Measurements from ENCODE around the gene DPP10. TPM values are rescaled to one million over a fixed set of nuclear protein-coding genes. Genes with fewer than 3 reads are reported as not detected.

Gene DPP10
- total and polyA plus RNA-seq, 8 donors, result 1.1 to 8.2 (median 5.8) TPM

DNA sequence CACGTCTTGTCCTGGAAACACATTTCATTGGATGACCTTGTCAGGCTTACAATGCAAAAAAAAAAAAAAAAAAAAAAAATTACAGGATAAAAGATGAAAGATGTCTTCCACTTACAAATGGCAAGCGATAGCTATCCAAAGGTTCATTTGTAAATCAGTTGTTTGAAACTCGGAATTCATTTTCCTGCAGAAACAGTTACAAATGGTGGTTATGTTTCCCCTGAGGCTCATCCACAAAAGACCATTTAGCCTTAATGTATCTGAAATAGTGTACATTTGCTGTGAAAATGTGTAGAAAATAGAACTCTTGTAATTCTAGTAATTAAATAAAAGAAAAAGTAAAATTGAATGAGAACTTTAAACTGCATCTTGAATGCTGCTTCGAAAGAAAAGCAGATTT, 25.9 kb downstream of the DPP10 start:
- Histone ChIP-seq H3K4me3 (no peak overlapping the region), H3K4me1 (no peaks in the 10 kb centered on the region), H3K27me3 (no peaks in the 10 kb centered on the region), H3K27ac (no peak overlapping the region), H3K9me3 (no peaks in the 10 kb centered on the region), H3K36me3 (no peaks in the 10 kb centered on the region)
- intact Hi-C loops (cut with DNase I), result no loop called here
- TF ChIP-seq, protein P1, sequence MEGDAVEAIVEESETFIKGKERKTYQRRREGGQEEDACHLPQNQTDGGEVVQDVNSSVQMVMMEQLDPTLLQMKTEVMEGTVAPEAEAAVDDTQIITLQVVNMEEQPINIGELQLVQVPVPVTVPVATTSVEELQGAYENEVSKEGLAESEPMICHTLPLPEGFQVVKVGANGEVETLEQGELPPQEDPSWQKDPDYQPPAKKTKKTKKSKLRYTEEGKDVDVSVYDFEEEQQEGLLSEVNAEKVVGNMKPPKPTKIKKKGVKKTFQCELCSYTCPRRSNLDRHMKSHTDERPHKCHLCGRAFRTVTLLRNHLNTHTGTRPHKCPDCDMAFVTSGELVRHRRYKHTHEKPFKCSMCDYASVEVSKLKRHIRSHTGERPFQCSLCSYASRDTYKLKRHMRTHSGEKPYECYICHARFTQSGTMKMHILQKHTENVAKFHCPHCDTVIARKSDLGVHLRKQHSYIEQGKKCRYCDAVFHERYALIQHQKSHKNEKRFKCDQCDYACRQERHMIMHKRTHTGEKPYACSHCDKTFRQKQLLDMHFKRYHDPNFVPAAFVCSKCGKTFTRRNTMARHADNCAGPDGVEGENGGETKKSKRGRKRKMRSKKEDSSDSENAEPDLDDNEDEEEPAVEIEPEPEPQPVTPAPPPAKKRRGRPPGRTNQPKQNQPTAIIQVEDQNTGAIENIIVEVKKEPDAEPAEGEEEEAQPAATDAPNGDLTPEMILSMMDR (IDR thresholded peaks at IDR 0.05), result no peak
- no peak for DNase-seq
- WGBS, 2 donors, result 82 to 85% methylated on average over 4 of the region's 4 CpGs
- no peak for ATAC-seq
- no peak for FAIRE-seq

DNA sequence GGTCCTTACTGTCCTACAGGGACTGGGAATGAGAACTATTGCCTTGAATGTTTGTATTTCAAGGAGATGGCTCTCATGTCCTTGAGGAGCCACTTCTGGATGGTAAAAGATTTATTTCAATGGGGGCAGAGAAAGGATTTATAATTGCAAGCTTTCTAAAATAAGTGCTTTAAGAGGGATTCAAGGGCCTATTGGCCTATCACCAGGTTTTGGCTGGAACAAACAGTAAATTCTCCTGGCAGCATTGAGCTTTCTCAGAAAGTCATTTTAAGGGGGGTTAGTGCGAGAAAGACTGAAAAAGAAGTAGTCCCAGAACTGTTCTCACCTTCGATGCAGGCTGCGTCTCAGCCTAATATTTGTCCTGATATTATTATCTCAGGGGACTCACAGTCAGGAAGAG, 29.8 kb downstream of the DPP10 start:
- intact Hi-C loops (cut with DNase I), result no loop called here
- ATAC-seq (no peak), DNase-seq (no peak), FAIRE-seq (no peak)
- H3K4me3 ChIP-seq, result no peak overlapping the region
- H3K4me1 ChIP-seq, result no peaks in the 10 kb centered on the region
- H3K27me3 ChIP-seq, result no peaks in the 10 kb centered on the region
- 85% methylated on average over 3 of the region's 3 CpGs for WGBS, 2 donors
- no peaks in the 10 kb centered on the region for H3K9me3 ChIP-seq
- TF ChIP-seq, protein P1 (IDR thresholded peaks at IDR 0.05), result no peak
- H3K27ac ChIP-seq, result no peak overlapping the region
- no peaks in the 10 kb centered on the region for H3K36me3 ChIP-seq

DNA sequence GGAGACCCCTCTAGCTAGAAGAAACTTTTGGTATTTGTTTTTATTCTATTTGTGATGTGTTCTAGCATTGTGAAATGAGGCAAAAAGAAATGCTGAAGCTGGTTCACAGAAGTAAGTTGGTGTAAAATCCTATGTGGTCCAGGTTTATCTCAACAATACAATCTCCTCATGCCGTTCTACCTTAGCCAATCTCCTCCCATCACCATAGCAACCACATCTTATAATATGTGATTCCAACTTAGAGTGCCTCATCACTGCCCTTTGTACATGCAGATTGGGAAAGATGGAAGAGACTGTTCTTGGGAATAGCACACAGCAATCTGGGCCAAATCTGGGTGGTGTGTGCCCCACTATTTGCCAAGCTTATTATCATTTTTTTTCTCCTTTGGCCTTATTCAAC, 30.3 kb downstream of the DPP10 start:
- Histone ChIP-seq H3K4me3 (no peak overlapping the region), H3K36me3 (no peaks in the 10 kb centered on the region), H3K27me3 (no peaks in the 10 kb centered on the region), H3K4me1 (no peaks in the 10 kb centered on the region), H3K27ac (no peak overlapping the region), H3K9me3 (no peaks in the 10 kb centered on the region)
- FAIRE-seq (no peak), ATAC-seq (no peak), DNase-seq (no peak)
- WGBS, 2 donors, result 67 to 69% methylated on average over 1 of the region's 1 CpG
- TF ChIP-seq, protein P1 (IDR thresholded peaks at IDR 0.05), result no peak
- intact Hi-C loops (cut with DNase I), result no loop called here

DNA sequence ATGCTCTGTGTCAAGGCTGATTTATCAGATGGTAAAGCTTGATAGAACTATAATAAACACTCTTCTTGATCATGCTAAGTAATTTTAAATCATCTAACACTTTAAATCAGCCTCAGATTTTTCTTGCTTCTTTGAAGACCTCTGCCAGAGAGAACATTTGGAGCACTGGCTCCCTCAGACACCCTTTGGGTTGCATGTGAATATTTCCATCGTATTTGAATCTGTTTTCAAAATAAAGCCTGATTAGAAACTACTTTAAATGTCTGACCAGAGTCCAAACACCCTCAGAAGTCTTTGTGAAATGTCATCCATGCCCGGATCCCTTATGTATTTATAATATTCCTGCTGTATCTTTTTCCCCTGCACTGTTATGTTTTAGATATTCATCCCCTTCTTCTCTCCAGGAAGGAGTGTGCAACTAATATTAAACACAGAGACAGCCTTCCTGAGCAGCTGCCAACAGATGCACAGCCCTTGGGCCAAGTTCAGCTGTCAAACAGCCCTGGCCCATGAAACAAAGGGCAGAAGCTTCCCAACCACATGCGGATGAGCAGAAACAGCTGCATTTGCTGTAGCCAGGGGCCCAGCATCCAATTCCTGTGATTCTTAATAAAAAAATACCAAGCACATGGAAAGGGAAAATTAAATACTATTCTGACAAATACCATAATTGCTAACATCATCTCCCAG, 46.5 kb downstream of the DPP10 start:
- Histone ChIP-seq H3K27me3 (no peaks in the 10 kb centered on the region), H3K4me1 (no peaks in the 10 kb centered on the region), H3K36me3 (no peaks in the 10 kb centered on the region), H3K27ac (no peak overlapping the region), H3K4me3 (no peak overlapping the region), H3K9me3 (no peaks in the 10 kb centered on the region)
- TF ChIP-seq, protein P1 (IDR thresholded peaks at IDR 0.05), result no peak
- DNase-seq, result no peak
- WGBS, 2 donors, result 77 to 80% methylated on average over 3 of the region's 3 CpGs
- intact Hi-C loops (cut with DNase I), result no loop called here
- no peak for FAIRE-seq
- no peak for ATAC-seq

DNA sequence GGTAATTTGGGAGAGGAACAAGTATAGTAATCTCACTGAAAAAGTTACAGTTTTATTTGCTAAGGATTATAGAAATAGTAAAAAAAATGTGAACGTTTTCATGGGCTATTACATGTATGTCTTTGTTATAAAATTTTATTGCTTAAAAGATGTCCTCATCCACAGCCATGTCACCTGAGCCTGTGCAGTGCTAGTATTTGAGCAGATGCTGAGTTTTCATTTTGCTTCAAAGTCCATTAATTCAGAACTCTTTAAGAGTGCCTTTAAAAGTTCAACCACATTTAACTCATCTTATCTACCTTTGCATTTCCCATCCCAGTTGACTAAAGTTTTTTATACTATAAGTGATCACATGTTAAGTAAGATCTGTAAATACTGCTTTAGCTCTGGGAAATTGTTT, 52.6 kb downstream of the DPP10 start:
- ATAC-seq, result no peak
- Histone ChIP-seq H3K27me3 (no peaks in the 10 kb centered on the region), H3K36me3 (no peaks in the 10 kb centered on the region), H3K4me1 (no peaks in the 10 kb centered on the region), H3K27ac (no peak overlapping the region), H3K9me3 (no peaks in the 10 kb centered on the region), H3K4me3 (no peak overlapping the region)
- WGBS, 2 donors, result 37 to 42% methylated on average over 1 of the region's 1 CpG
- TF ChIP-seq, protein P1 (IDR thresholded peaks at IDR 0.05), result no peak
- DNase-seq, result no peak
- FAIRE-seq, result no peak
- intact Hi-C loops (cut with DNase I), result no loop called here
